HG03442 (cell line): ENCODE data around the gene CARD10.

Source experiments
- ATAC-seq: cut with Tn5 transposase; IDR thresholded peaks from one replicate; pipeline ENCODE4 v1.9.1; 2021; ENCODE audit warnings: mild to moderate bottlenecking, moderate library complexity; ENCODE audit not compliant: unreplicated experiment

CARD10 gene, protein sequence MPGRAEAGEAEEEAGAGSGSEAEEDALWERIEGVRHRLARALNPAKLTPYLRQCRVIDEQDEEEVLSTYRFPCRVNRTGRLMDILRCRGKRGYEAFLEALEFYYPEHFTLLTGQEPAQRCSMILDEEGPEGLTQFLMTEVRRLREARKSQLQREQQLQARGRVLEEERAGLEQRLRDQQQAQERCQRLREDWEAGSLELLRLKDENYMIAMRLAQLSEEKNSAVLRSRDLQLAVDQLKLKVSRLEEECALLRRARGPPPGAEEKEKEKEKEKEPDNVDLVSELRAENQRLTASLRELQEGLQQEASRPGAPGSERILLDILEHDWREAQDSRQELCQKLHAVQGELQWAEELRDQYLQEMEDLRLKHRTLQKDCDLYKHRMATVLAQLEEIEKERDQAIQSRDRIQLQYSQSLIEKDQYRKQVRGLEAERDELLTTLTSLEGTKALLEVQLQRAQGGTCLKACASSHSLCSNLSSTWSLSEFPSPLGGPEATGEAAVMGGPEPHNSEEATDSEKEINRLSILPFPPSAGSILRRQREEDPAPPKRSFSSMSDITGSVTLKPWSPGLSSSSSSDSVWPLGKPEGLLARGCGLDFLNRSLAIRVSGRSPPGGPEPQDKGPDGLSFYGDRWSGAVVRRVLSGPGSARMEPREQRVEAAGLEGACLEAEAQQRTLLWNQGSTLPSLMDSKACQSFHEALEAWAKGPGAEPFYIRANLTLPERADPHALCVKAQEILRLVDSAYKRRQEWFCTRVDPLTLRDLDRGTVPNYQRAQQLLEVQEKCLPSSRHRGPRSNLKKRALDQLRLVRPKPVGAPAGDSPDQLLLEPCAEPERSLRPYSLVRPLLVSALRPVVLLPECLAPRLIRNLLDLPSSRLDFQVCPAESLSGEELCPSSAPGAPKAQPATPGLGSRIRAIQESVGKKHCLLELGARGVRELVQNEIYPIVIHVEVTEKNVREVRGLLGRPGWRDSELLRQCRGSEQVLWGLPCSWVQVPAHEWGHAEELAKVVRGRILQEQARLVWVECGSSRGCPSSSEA

DNA sequence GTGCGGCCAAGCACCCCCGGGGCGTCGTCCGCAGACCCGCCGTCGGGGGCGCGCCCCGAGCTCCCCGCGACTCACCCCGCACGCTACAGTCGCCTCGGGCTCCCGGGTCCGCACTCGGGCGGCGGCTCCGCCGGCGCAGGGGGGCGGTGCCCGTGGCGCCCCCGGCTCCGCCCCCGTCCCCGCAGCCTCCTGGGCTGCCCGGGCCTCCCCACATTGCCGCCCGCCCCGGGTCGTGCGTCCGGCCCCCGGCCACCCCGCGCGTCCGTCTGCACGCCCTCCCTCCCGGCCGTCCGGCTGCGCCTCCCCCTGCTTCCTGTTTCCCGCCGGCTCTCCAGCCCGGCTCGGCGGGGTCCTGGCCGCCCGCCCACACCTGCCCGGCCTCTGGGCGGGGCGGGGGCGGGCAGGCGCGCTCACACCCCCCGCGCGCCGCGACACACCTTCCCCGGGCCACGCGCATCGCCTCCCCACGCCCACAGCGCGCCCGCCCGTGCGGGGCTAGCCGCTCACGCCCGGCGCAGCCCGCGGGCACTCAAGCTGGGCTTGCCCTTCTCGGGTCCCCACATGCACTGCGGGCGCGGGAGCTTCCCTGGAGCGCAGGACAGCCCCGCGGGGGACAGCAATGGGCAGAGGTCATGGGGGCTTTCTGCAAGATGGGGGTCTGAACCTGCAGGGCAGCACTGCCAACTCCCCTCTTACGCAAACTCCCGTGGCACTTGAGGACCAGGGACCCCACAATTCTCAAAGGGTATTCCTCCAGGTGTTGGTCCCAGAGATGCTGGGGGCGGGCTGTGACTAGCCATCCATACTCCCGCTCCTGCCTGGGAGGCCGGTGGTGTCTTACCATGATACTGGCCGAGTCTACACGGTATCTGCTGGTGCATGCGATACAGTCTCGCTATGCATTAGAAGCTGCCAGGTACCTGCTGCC is at the start of gene CARD10:
CARD10 (minus strand) TSS at position 148 of the 928 bp plus-strand sequence. CDS start 215 bp downstream, outside the sequence.
- ATAC-seq = no peak

DNA sequence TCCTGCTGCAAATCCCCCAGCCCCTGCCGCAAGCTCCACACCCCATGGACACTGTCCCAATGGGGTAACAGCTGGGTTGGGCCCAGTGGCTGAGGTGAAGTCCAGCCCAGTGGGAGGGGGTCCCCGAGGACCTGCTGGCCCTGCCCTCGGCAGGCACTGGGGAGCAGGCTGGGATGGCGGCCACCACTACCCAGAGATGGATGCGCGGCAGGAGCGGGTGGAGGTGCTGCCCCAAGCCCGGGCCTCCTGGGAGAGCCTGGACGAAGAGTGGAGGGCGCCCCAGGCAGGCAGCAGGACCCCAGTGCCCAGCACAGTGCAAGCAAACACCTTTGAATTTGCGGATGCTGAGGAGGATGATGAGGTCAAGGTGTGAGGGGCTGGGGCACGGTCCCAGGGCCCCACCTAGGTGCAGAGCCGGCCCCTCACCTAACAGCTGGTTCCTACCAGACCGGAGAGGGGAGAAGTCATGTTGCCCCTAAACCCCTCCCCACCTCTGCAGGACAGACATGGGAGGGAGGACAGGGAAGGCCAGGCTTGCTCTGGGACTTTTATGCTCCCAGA is 49.3 kb upstream of the CARD10 start:
- no peak for ATAC-seq

DNA sequence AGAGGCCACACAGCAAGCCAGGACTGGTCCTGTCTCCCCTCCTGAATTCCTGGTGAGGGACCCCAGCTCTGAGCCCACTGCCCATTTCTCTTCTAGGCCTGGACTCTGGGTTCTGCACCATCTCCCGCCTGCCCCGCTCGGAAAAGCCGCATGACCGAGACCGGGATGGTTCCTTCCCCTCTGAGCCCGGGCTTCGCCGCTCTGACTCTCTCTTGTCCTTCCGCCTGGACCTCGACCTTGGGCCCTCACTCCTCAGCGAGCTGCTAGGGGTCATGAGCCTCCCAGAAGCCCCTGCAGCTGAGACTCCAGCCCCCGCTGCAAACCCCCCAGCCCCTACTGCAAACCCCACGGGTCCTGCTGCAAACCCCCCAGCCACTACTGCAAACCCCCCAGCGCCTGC is 48.8 kb upstream of the CARD10 start:
- no peak for ATAC-seq

DNA sequence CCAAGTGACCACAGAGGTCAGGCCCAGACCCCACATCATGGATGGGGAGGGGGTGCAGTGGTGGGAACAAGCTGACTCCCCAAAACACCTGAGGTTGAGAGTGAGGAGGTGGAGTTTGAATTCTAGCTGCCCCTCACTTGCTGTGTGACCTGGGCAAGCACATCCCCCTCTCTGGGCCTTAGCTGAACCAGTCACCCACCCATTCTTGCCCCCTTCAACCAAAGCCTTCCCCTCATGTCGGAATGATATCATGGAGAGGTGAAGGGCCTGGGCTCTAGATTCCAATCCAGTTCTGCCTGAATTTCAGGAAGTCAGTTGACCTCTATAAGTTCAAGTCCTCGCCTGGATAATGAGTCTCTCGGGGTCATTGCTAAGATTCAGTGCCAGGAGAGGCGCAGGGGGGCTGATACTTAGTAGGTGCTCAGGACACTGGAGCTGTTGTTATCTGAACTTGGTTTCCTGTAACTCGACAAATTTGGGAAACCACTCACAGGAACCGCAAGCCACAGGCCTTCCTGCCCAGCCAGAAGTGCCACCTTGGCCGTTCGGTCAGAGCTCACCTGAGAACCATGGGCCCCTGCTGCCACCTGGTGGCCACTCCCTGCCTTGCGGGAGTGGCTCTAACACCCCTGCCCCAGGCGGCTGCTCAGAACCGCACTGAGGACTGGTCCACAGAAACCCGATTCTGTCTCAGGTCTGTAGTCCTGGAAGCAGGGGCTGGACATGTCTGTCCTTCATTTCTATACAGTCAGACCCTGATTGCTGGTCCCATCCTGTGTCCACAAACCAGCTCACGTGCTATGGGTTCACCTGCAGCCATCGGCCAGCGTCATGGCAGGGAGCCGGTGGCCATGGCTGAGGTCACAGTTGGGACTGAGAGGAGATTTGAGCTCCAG is 47.9 kb upstream of the CARD10 start:
- ATAC-seq = peak; percentile 57

DNA sequence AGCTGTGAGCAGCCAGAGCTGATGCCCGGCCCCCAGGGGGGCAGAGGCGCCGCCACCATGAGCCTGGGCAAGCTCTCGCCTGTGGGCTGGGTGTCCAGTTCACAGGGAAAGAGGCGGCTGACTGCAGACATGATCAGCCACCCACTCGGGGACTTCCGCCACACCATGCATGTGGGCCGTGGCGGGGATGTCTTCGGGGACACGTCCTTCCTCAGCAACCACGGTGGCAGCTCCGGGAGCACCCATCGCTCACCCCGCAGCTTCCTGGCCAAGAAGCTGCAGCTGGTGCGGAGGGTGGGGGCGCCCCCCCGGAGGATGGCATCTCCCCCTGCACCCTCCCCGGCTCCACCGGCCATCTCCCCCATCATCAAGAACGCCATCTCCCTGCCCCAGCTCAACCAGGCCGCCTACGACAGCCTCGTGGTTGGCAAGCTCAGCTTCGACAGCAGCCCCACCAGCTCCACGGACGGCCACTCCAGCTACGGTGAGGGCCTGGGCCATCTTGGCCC is 47.2 kb upstream of the CARD10 start:
- no peak for ATAC-seq

DNA sequence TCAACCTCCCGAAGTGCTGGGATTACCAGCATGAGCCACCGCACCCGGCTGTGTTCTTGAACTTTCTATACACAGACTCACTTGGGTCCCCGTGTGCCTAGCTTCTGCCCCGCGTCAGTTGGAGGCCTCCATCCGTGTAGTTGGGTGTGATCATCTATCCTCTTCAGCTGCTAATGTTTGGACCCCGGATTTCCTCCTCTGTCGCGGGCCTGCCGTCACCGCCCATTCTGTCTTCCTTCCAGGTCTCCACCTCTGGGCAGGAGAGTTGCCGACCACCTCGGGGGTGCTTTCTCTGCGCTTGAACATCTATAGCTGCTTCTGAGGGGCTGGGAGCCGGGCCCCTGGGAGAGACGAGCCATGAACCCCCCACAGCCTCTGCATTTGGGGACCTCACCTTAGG is 46.6 kb upstream of the CARD10 start:
- no peak for ATAC-seq

DNA sequence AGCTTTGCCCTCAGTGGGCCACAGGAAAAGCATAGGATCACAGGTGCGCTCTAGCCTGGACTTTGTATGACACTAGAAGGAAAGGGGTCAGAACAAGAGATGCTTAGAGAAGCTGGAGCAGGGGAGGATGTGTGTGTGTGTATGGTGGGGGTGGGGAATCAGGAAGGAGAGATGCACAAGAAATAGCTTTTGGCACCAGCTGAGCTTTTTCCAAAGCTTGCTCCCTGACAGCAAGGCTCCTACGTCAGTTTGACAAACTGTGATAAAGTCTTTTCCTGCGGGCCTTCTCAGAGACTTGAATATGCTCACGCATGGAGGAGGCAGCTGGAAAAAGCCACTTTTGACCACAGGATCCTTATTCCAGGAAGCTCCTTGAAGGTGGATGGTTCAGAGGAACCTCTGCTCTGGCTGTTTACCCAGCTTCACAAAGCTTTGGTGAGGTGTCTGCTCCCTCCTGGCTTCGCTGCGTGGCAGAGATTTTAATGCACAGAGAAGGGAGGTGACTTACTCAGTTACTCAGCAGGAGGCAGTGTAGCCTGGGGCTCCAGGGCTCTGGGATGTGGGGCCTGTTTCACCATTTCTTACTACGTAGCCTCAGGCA is 45.0 kb upstream of the CARD10 start:
- no peak for ATAC-seq

DNA sequence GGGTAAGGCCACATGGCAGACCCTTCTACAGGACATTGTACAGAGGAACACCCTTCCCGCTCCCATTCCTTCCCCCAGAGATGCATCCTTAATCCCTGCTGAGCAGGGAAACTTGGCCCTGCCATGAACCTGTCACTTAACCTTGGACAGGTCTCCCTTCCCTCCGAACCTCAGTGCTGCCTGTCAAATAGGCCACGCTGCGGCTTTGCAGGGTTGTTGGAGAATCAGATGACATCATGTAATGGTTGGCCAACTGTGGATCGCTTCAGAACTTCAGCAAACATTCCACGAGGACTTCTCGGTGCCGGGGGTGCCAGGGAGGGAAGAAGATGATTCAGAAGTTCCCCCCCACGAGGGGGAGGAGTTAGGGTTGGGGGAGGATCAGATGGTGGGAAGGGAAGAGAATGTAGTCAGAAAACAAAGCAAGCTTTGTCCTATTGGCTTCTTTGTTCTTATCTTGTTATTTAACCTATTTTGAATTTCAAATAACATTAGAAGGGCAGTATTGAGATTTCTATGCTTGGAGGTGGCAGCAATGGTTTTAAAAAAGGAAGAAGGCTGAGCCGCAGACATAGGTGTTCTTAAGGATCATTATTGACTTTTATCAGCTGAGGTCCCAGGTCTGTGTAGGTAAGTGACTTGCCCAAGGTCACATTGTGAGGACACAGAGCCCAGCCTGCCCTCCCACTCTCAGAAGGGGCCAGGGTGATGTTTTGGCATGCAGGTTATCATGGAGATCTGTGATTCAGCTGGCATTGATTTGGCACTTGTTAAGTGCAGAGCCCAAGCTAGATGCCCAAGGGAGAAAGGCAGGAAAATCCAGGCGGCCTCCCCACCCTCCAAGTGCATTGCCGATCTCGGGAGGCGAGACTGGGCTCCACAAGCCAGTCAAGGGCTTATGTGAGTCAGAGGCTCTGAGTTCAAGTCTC is 44.2 kb upstream of the CARD10 start:
- ATAC-seq = no peak

DNA sequence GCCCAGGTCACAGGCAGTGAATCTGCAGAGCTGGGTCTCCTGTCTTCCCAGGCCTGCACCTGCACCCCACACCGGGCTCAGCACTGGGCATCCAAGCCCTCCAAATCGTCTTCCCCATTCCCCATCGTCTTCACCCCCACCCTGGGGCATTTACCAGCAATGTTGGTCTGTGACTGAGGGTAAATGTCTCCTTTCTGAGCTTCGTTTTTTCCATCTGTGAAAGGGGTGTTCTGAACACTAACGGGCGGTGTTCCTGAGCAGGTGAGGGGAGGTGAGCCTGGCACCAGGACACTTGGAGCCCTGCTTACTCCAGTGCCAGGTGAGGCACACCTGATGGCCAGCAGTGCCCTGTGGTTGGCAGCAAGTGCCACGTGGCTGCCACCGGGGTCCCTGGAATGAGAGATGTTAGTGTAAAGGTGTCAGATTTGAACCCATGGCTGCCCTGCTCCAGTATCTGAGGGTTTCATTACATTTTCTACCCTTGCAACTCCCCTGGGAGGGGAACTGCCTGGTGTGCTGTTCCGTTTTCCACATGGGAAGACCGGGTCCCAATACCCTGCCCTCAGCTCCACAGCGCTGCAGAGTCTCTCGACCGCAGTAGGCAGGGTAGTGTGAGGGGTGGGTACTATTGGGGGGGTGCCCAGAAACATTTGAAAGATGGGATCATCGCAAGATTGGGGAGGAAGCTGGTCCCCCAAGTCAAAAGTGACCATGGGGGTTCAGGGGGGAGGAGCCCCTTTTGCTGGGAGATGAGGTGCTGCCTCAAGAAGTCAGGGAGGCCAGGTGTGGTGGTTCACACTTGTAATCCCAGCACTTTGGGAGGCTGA is 43.0 kb upstream of the CARD10 start:
- no peak for ATAC-seq

DNA sequence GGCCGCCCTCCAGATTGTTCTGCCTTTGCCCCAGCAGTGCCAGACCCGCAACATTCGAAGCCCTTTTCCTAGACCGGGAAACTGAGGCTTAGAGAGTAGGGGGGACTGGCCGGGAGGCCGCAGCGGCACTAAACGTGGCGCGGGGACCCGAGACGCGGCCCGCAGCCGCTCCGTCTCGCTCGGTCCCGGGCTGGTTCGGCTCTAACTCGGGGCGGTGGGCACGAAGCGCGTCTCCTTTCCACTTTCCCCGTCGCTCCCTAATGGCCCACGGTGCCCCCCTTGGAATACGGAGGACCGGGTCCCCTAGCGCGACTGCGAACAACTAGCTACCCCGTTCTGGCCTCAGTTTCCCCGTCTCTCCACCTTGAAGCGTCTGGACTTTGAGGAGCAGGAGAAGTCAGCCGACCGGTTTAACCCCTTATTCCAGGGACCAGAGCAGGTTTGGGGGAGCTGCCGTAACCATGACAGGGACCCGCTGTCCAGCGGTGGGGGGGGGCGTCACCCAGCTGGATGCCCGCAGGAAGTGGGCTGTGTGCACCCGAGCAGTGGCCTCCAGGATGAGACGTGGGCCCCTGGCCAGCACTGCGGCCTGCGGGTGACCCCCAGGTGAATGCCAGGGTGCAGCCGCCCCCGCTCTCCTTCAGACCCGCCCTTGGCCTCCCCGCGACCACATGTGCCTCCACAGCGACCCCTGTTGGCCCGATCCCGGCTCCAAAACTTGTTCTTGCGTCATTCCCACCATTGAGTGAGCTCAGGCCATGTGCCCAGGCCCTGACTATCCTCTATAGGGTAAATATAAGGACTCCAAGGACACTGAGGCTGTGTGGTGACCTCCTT is 42.2 kb upstream of the CARD10 start:
- no peak for ATAC-seq

DNA sequence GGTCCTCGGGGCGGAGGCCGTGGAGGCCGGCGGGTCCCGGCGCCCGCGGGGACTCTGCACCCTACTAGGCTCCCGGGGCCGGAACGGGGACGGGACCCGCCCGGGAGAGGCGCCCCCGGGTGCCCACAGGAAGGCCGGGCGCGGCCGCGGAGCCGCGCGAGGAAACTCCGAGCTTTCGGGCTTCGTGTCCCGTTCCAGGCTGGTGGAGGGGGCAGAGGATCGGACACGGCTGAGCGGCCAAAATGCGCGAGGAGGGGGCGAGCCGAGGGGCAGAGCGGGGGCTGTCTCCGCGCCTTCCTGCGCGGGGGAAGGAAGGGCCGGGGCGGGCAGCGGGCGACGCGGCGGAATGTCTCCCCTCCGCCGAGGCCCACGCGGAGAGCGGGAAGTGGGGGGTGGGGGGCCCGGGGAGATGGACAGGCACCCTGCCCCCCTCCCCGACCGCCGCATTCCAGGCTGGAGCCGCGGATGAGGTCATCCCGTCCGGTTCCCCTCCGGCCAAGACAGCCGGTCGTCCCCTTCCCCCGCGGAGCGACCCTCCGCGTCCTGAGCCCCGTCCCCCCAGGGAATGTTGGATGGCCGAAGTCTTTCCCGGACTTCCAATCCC is 41.5 kb upstream of the CARD10 start:
- ATAC-seq = no peak

DNA sequence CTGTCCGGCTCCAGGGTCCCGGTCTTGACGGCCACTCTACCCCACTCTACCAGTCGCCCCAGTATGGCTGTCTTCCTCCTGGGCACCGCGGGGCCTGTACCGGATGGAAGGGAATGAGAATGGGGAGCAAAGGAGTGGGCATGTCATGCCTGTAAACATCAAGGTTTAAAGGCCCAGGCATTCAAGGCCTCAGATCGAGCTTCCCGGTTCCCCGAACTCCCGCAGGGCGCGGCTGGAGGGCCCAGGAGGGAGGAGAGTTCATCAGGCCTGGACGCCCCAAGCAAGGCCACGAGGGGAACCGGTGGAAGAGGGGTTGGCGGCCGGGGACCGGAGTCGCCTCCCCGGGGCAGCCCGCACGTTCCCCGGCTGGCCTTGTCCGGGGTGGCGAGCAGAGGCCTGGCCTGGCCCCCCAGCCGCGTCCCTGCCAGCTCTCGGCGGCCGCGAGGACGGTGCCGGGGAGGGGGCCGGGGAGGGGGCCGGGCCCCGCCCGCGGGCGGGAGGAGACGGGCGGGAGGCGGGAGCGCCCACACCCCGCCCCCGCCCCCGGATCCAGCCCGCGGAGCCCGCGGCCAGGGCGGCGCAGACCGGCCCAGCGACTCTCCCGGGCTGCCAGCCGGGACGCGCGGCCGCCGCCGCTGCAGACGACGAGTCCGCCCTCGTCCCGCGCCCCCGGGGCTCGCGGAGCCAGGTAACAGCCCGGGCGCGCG is 40.8 kb upstream of the CARD10 start, which contains the start of gene CDC42EP1:
CDC42EP1 (plus strand) TSS at position 580 of the 707 bp plus-strand sequence. CDS start 5,870 bp downstream, outside the sequence.
- ATAC-seq = no peak

DNA sequence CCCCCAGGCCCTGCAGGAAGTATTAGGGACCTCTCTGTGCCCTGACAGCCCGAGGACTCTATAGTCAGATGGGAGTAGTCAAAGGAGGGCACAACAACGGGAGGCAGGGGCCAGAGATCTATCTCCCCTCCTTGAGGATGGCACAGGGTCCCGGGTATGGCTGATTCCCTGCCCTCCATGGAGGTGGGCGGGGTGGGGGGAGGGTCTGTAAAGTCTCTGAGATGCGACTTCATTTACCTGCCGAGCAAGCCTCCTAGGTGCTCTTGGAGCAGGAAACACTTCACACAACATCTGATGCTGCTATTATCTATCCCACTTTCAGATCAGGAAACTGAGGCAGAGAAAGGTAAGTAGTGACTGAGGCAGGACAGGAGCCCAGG is 40.3 kb upstream of the CARD10 start:
- ATAC-seq = no peak

DNA sequence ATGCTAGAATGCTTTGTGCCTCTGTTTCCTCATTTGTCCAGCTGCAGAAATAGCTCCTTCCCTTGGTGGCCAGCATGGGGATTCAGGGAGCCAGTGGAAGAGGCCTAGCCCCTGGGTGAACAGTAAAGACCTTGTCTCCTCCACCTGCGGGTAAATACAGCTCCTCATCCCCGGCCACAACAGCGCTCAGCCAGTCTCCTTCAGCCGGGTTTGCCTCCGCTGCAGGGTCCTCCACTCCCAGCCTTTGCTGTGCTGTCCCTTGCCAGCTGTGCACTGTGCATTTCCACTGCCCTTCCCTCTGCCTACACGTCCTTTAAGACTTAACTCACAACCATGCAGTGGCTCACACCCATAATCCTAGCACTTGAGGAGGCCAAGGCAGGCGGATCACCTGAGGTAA is 39.6 kb upstream of the CARD10 start:
- ATAC-seq = no peak
